IMR-90 (cell line): ENCODE data around the gene PIK3CB. TPM values are rescaled to one million over a fixed set of nuclear protein-coding genes. Genes with fewer than 3 reads are reported as not detected.
A peak's percentile ranks its signal among the peaks of the same experiment; 100 is the strongest.

Experiments used
- ATAC-seq: fragments of 200-7000 bp; cut with Tn5 transposase; 2 replicates; pipeline ENCODE4 v1.9.1; 2020; ENCODE audit warnings: low read depth, mild to moderate bottlenecking, moderate library complexity
- BruUV-seq: library from RNA; stranded (reverse); fragments of 400-500 nt; replicated peaks from 2 replicates; lab custom pipeline; 2021; lab: Mats Ljungman, UMichigan
- CTCF ChIA-PET: fragments of 300-600 bp; formaldehyde crosslinking; extraction: SDS; loops from one replicate; lab custom pipeline; 2021; ENCODE audit warnings: antibody characterized with exemption; lab: Yijun Ruan, JAX
- POLR2A ChIA-PET: fragments of 300-600 bp; sonication (Branson Sonifier 250); formaldehyde crosslinking; loops from one replicate; lab custom pipeline; 2022; ENCODE audit warnings: antibody characterized with exemption; ENCODE audit not compliant: unreplicated experiment; lab: Charles Lee
- DNase-seq: peaks from one replicate; pipeline ENCODE4 v3.0.0; 2013
- H2AFZ ChIP-seq: replicated peaks from 2 replicates; pipeline ENCODE3; 2013; ENCODE audit warnings: low read length, mild to moderate bottlenecking; ENCODE audit not compliant: poor library complexity
- H2AK5ac ChIP-seq: 2 replicates; pipeline ENCODE4 v1.6.1; 2013; ENCODE audit warnings: low read depth, low read length, inconsistent platforms
- H2AK9ac ChIP-seq: replicated peaks from 2 replicates; pipeline ENCODE3; 2013; ENCODE audit warnings: mild to moderate bottlenecking, low read depth, low read length, moderate library complexity; ENCODE audit not compliant: poor library complexity
- H2BK120ac ChIP-seq: 2 replicates; pipeline ENCODE4 v1.6.1; 2013; ENCODE audit warnings: low read depth, low read length, inconsistent platforms
- H2BK15ac ChIP-seq: 3 replicates; pipeline ENCODE4 v1.6.1; 2013; ENCODE audit warnings: low read depth, low read length, inconsistent platforms
- H2BK20ac ChIP-seq: 2 replicates; pipeline ENCODE4 v1.6.1; 2013; ENCODE audit warnings: low read depth, mild to moderate bottlenecking, inconsistent platforms, low read length, moderate library complexity
- H2BK5ac ChIP-seq: 2 replicates; pipeline ENCODE4 v1.6.1; 2013; ENCODE audit warnings: mild to moderate bottlenecking, low read depth, low read length, inconsistent platforms; ENCODE audit not compliant: poor library complexity, severe bottlenecking
- H3K14ac ChIP-seq: replicated peaks from 2 replicates; pipeline ENCODE4 v1.6.1; 2013; ENCODE audit warnings: low read depth, low read length, inconsistent platforms
- H3K18ac ChIP-seq: 2 replicates; pipeline ENCODE4 v1.6.1; 2013; ENCODE audit warnings: low read depth, low read length, control low read depth
- H3K23ac ChIP-seq: 2 replicates; pipeline ENCODE4 v1.6.1; 2013; ENCODE audit warnings: low read depth, low read length, inconsistent platforms
- H3K27ac ChIP-seq: 2 replicates; pipeline ENCODE4 v1.5.1; 2013; ENCODE audit warnings: mild to moderate bottlenecking, control low read depth, low read length; ENCODE audit not compliant: insufficient read depth
- H3K27me3 ChIP-seq: 2 replicates; pipeline ENCODE4 v1.6.1; 2013; ENCODE audit warnings: low read length; ENCODE audit not compliant: control insufficient read depth, insufficient read depth
- H3K36me3 ChIP-seq: 2 replicates; pipeline ENCODE4 v1.6.1; 2013; ENCODE audit warnings: low read length, mixed read lengths; ENCODE audit not compliant: control insufficient read depth, insufficient read depth
- H3K4ac ChIP-seq: 2 replicates; pipeline ENCODE4 v1.6.1; 2013; ENCODE audit warnings: low read depth, low read length, inconsistent platforms
- H3K4me1 ChIP-seq: 2 replicates; pipeline ENCODE4 v1.6.1; 2013; ENCODE audit warnings: low read length, mixed read lengths; ENCODE audit not compliant: control insufficient read depth, insufficient read depth
- H3K4me2 ChIP-seq: 2 replicates; pipeline ENCODE4 v1.6.1; 2013; ENCODE audit warnings: low read depth, mild to moderate bottlenecking, control low read depth, low read length, moderate library complexity
- H3K4me3 ChIP-seq: 2 replicates; pipeline ENCODE4 v1.5.1; 2013; ENCODE audit warnings: low read depth, mild to moderate bottlenecking, control low read depth, low read length, moderate library complexity; ENCODE audit not compliant: insufficient read depth
- H3K56ac ChIP-seq: 2 replicates; pipeline ENCODE4 v1.6.1; 2013; ENCODE audit warnings: low read length, inconsistent platforms; ENCODE audit not compliant: insufficient read depth; ENCODE audit errors: extremely low read depth
- H3K79me1 ChIP-seq, 2 experiments: 2 replicates each; pipeline ENCODE4 v1.6.1; 2013; ENCODE audit warnings: low read length in 2 of 2, inconsistent platforms in 1 of 2, low read depth in 1 of 2
- H3K9ac ChIP-seq: 2 replicates; pipeline ENCODE4 v1.6.1; 2013; ENCODE audit warnings: low read depth, low read length, control low read depth
- H3K9me1 ChIP-seq: 2 replicates; pipeline ENCODE4 v1.6.1; 2013; ENCODE audit warnings: low read length, inconsistent platforms; ENCODE audit not compliant: insufficient read depth
- H3K9me3 ChIP-seq: 2 replicates; pipeline ENCODE4 v1.6.1; 2013; ENCODE audit warnings: low read length; ENCODE audit not compliant: control insufficient read depth, insufficient read depth
- H4K20me1 ChIP-seq: 2 replicates; pipeline ENCODE4 v1.6.1; 2013; ENCODE audit warnings: low read length, inconsistent platforms; ENCODE audit not compliant: insufficient read depth
- H4K5ac ChIP-seq: 2 replicates; pipeline ENCODE4 v1.6.1; 2013; ENCODE audit warnings: mild to moderate bottlenecking, low read depth, low read length, control low read depth
- H4K8ac ChIP-seq, 2 experiments: 2 replicates each; pipeline ENCODE4 v1.6.1; 2013; ENCODE audit warnings: low read depth in 2 of 2, low read length in 2 of 2, control low read depth in 1 of 2, inconsistent platforms in 1 of 2
- H4K91ac ChIP-seq: 2 replicates; pipeline ENCODE4 v1.6.1; 2013; ENCODE audit warnings: low read depth, low read length, inconsistent platforms; ENCODE audit not compliant: insufficient read depth
- BHLHE40 ChIP-seq: fragments of 150-350 bp; IDR thresholded peaks from 2 replicates; pipeline ENCODE4 v1.6.1; 2016; ENCODE audit warnings: mild to moderate bottlenecking, low read depth, low read length
- CEBPB ChIP-seq: IDR thresholded peaks from 2 replicates; pipeline ENCODE4 v1.6.1; 2012; ENCODE audit warnings: low read depth, low read length, improper control_type of control experiment
- CTCF ChIP-seq: conservative IDR thresholded peaks from 2 replicates; pipeline ENCODE4 v1.5.1; 2012; ENCODE audit warnings: mild to moderate bottlenecking, low read depth, low read length, improper control_type of control experiment
- FOS ChIP-seq: fragments of 150-350 bp; IDR thresholded peaks from 2 replicates; pipeline ENCODE4 v1.6.1; 2016; ENCODE audit warnings: low read depth, low read length
- MAFK ChIP-seq: IDR thresholded peaks from 2 replicates; pipeline ENCODE4 v1.6.1; 2012; ENCODE audit warnings: low read depth, low read length, improper control_type of control experiment
- MAZ ChIP-seq: IDR thresholded peaks from 2 replicates; pipeline ENCODE4 v1.6.1; 2012; ENCODE audit warnings: low read depth, mild to moderate bottlenecking, low read length, improper control_type of control experiment, moderate library complexity, borderline replicate concordance
- RAD21 ChIP-seq: IDR thresholded peaks from 2 replicates; pipeline ENCODE4 v1.6.1; 2012; ENCODE audit warnings: low read length, improper control_type of control experiment
- USF2 ChIP-seq: fragments of 150-350 bp; IDR thresholded peaks from 2 replicates; pipeline ENCODE4 v1.6.1; 2017; ENCODE audit warnings: mild to moderate bottlenecking, antibody characterized with exemption, low read length, low read depth
- WGBS, 2 experiments: methylation state at CpG; one replicate each; pipeline versions ENCODE4 v1.1.5 to v1.1.7; 2013; ENCODE audit warnings: missing lambda C conversion rate in 2 of 2; ENCODE audit not compliant: insufficient read length in 1 of 2; ENCODE audit errors: extremely low coverage in 2 of 2; 5-methylcytosine and 5-hydroxymethylcytosine counted together
- dilution Hi-C: fragments of 300-500 bp; cut with HindIII; formaldehyde crosslinking; loops from one replicate; pipeline ENCODE4 v1.14.3; 2018; ENCODE audit warnings: low sequenced_read_pairs; ENCODE audit not compliant: unreplicated experiment
- in situ Hi-C: fragments of 300-500 bp; cut with MboI; formaldehyde crosslinking; loops from 3 replicates; pipeline ENCODE4 v1.14.3; 2019; ENCODE audit warnings: low sequenced_read_pairs, inconsistent platforms, mixed read lengths
- intact Hi-C: fragments of 100-400 bp; cut with micrococcal nuclease; formaldehyde crosslinking; loops from 2 replicates; pipeline ENCODE4 v1.10.0; 2022
- polyA plus RNA-seq, 3 experiments: library from polyadenylated mRNA; depleted of rRNA; stranded (reverse); fragments of >200 nt; gene quantifications; 2 replicates each; pipeline ENCODE4 v1.2.3, GENCODE V29; 2012; ENCODE audit warnings: low replicate concordance in 1 of 3
- total RNA-seq: library from RNA; depleted of rRNA; stranded (reverse); fragments of >200 nt; gene quantifications from 2 replicates; pipeline ENCODE4 v1.2.3, GENCODE V29; 2012

The PIK3CB gene
- total and polyA plus RNA-seq, 2 of the 4 experiments (the other 2 are of a cell fraction), result 6.3 to 6.8 TPM

DNA sequence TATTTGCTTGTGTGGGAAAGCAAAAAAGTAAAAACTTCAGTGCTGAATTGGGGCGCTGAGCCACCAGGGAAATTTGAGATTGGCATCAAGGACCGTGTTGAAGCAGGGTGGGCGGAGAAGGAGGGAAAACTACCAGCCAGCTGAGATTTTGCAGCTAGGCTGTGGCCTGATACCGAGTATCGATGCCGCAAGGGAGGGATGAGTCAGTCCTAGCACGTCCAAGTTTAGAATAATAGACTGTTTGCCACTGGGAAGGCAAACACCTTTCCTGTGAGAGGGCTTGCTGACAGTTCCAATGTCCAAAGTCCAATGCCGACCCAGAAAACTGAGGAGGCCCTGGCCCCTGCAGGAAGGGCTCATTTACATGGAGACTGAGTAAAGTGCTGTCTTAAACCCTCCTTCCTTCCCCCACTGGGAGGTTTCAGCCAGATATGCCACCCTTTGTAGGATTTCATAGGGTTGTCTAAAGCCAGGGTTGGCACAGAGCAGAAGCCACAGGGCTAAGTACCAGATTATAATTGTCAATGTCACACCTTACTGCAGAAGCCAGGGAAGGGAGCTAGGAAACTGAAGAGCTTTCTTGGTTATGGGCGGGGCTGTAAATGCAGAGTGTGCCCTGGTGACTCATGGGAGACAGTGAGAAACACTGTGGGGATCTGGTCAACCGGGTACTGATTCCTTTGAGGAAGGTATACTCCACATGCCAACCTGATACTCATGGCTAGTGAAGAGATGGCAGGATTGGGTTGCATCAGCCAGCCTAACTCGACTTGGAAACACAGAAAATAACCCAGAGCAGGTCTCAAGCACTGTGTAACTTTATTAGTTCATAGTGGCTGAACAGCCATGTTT is 28.4 kb upstream of the PIK3CB start:
- ATAC-seq (peak; percentile 89), DNase-seq (peak; percentile 76)
- Histone ChIP-seq H2AK9ac (peak overlapping the region; percentile 46), H2AK5ac (no peak overlapping the region), H3K14ac (peak overlapping the region; percentile 33; the same call in 1 of the 2 replicates), H3K36me3 (no peaks in the 10 kb centered on the region), H2BK5ac (no peak overlapping the region), H3K4me1 (peaks cover 15% of the 10 kb centered on the region), H2BK20ac (peak overlapping the region; percentile 27), H3K27me3 (no peaks in the 10 kb centered on the region), H3K4me2 (peak overlapping the region; percentile 38), H3K4me3 (no peak overlapping the region), H2BK120ac (peak overlapping the region; percentile 56), H4K20me1 (no peaks in the 10 kb centered on the region), H3K4ac (peak overlapping the region; percentile 59), H4K8ac (peak overlapping the region in 1 of 2 experiments; percentile 84; a peak in 2 of 4 replicates), H3K79me1 (no peaks in the 10 kb centered on the region), H3K18ac (peak overlapping the region; percentile 8; the same call in 1 of the 2 replicates), H3K56ac (no peak overlapping the region), H3K9me1 (peaks cover 13% of the 10 kb centered on the region), H3K9ac (no peak overlapping the region), H4K5ac (0 out of 2 replicates have a peak overlapping the region, but pooled peaks have one; percentile 19), H3K27ac (no peak overlapping the region), H2AFZ (peak overlapping the region; percentile 88), H3K23ac (no peak overlapping the region), H3K9me3 (no peaks in the 10 kb centered on the region), H2BK15ac (no peak overlapping the region; the same call in 2 of the 3 replicates), H4K91ac (0 out of 2 replicates have a peak overlapping the region, but pooled peaks have one; percentile 10)
- TF ChIP-seq CEBPB (peak; percentile 75), FOS (peak; percentile 63; the same call in 1 of the 2 replicates), BHLHE40 (no peak), CTCF (no peak), MAFK (no peak), RAD21 (no peak), MAZ (no peak), USF2 (no peak)
- dilution Hi-C loops, result no loop called here
- WGBS, 2 experiments, result 16% methylated on average over 5 of the region's 11 CpGs; no CpG with 5 or more reads in 1 of the 2 experiments
- in situ Hi-C loops, result no loop called here
- ChIA-PET POLR2A (no interaction called here), CTCF (no interaction called here)
- intact Hi-C loops, result no loop called here
- BruUV-seq, result no TSS peak
